ENCODE data around the gene MUCL3. TPM values are rescaled to one million over a fixed set of nuclear protein-coding genes. Genes with fewer than 3 reads are reported as not detected.

Gene MUCL3
- total RNA-seq, 1 experiment from 2014 or later = 0.15 TPM

DNA sequence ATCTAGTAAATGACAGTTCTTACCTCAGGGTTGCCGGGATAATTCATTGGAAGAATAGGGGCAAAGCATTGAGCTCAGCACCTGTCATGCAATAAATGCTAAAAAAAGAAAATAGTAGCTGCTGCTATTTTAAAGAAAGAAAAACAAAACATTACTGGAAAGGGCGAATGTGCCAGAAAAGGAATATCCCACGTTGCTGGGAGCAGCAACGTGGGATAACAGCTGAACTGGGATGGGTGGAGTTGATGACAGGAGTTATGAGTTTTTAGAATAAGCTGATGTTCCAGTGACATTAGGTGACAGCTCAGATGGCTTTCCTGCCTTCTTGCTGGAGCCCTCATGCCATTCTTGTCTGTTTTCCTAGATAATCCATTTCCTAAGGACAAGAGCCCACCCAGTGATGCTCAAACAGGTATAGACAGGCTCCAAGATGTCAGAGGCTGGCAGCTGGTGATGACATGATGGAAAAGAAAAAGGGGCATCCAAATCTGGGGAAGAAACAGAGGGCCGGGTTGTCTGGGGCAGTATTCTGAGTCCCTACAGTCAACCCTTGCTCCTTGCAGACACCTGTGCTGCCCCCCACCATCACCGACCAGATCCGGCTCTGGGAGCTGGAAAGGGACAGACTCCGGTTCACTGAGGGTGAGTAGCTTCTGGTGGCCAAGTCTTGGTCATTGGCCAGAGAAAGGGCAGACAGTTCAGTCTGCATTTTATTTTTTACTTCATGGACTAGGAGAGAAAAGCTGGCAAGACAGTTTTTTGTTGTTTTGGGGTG lies 27.8 kb upstream of the MUCL3 start:
- Histone ChIP-seq H3K27ac (ENCODE audit: low read depth, low read length) (no peak overlapping the region; the same call in 1 of the 2 replicates), H3K9me2 (ENCODE audit: insufficient read depth) (no peaks in the 10 kb centered on the region), H3K9ac (ENCODE audit: low read length) (no peak overlapping the region; the same call in 1 of the 2 replicates), H4K20me1 (ENCODE audit: insufficient read depth) (no peaks in the 10 kb centered on the region), H3K9me3 (ENCODE audit: control insufficient read depth in 1 of 2, insufficient read depth in 1 of 2, low read depth in 1 of 2, low read length in 2 of 2) (no peaks in the 10 kb centered on the region), H2AFZ (ENCODE audit: low read depth, low read length, poor library complexity, severe bottlenecking) (no peak overlapping the region), H3K36me3 (ENCODE audit: control insufficient read depth in 1 of 2, insufficient read depth in 2 of 2, low read length in 2 of 2) (peaks cover 18 to 36% of the 10 kb centered on the region in 2 experiments; a peak in 3 of 4 replicates), H3K4me2 (ENCODE audit: low read length) (peak overlapping the region; percentile 87; the same call in 1 of the 2 replicates), H3K27me3 (ENCODE audit: insufficient read depth, low read length) (no peaks in the 10 kb centered on the region), H3K79me2 (ENCODE audit: insufficient read depth, low read length) (peaks cover 15% of the 10 kb centered on the region), H3K4me3 (replicated peaks in 1 of 2; ENCODE audit: low read depth in 1 of 2, low read length in 2 of 2) (no peak overlapping the region), H3K4me1 (ENCODE audit: control insufficient read depth in 1 of 2, insufficient read depth in 2 of 2, low read length in 2 of 2) (peaks cover 14 to 33% of the 10 kb centered on the region in 2 experiments; a peak in 3 of 4 replicates)
- ATAC-seq (no peak), DNase-seq (ENCODE audit: low read depth, low spot score) (no peak)
- CTCF ChIA-PET = interaction anchor here (1.4 to 5.0 kb wide), 7 partner anchors 30 to 182 kb away, joined by 3 to 66 read pairs (median 9); no protein-coding TSS in a partner anchor
- intact Hi-C loops (cut with micrococcal nuclease) = no loop called here
- POLR2A ChIA-PET = interaction anchor here (0.6 to 2.0 kb wide), 3 partner anchors 27 to 98 kb away, joined by 4 to 8 read pairs (median 4); no protein-coding TSS in a partner anchor
- RAD21 ChIA-PET (ENCODE audit: low non-redundant PET in 1 of 2, low total read pairs in 2 of 2, uncharacterized antibody in 2 of 2, unreplicated experiment in 2 of 2) = interaction anchor here in 1 of 2 experiments (1.1 kb wide), 1 partner anchor 84 kb away, joined by 5 read pairs; no protein-coding TSS in a partner anchor
- BruUV-seq (replicated peaks) = no TSS peak
- TF ChIP-seq, protein P1, sequence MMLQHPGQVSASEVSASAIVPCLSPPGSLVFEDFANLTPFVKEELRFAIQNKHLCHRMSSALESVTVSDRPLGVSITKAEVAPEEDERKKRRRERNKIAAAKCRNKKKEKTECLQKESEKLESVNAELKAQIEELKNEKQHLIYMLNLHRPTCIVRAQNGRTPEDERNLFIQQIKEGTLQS (IDR thresholded peaks at IDR 0.05) = no peak
- TF ChIP-seq CBX3 (IDR thresholded peaks at IDR 0.05; ENCODE audit: low read depth) (no peak), TCF7L2 (IDR thresholded peaks at IDR 0.05; ENCODE audit: borderline replicate concordance, extremely low read depth, insufficient read depth, insufficient read length) (no peak), EZH2phosphoT487 (IDR thresholded peaks at IDR 0.05; ENCODE audit: borderline replicate concordance) (no peak), SRF (IDR thresholded peaks at IDR 0.05; ENCODE audit: low read depth) (no peak), SP1 (IDR thresholded peaks at IDR 0.05; ENCODE audit: low read depth) (no peak), EZH2 (IDR thresholded peaks at IDR 0.05) (no peak), RAD21 (IDR thresholded peaks at IDR 0.05; ENCODE audit: low read depth) (no peak)
- TF ChIP-seq, protein P2, sequence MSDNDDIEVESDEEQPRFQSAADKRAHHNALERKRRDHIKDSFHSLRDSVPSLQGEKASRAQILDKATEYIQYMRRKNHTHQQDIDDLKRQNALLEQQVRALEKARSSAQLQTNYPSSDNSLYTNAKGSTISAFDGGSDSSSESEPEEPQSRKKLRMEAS (IDR thresholded peaks at IDR 0.05) = no peak
